Trophoblast cell (in vitro differentiated cells and primary cell): ENCODE data around the gene EPB41L2.

Experiments used
- DNase-seq, 2 donors: peaks; one replicate each; pipeline ENCODE4 v3.0.0-alpha.2; 2016
- H2AFZ ChIP-seq: 2 replicates; pipeline ENCODE4 v1.6.1; 2013; ENCODE audit warnings: low read length, moderate library complexity, mild to moderate bottlenecking; ENCODE audit not compliant: insufficient read depth, poor library complexity
- H2AK5ac ChIP-seq: 2 replicates; pipeline ENCODE4 v1.6.1; 2013; ENCODE audit warnings: mild to moderate bottlenecking, low read length
- H2BK120ac ChIP-seq: 2 replicates; pipeline ENCODE4 v1.6.1; 2013; ENCODE audit warnings: low read length, mild to moderate bottlenecking, moderate library complexity; ENCODE audit not compliant: insufficient read depth, poor library complexity
- H2BK12ac ChIP-seq: 2 replicates; pipeline ENCODE4 v1.6.1; 2013; ENCODE audit warnings: mild to moderate bottlenecking, low read length, moderate library complexity
- H2BK5ac ChIP-seq: 2 replicates; pipeline ENCODE4 v1.6.1; 2013; ENCODE audit warnings: low read length, low read depth, moderate library complexity, mild to moderate bottlenecking; ENCODE audit not compliant: poor library complexity
- H3K14ac ChIP-seq: 2 replicates; pipeline ENCODE4 v1.6.1; 2013; ENCODE audit warnings: mild to moderate bottlenecking, low read length
- H3K18ac ChIP-seq: 2 replicates; pipeline ENCODE4 v1.6.1; 2013; ENCODE audit warnings: mild to moderate bottlenecking, low read length
- H3K23ac ChIP-seq: 2 replicates; pipeline ENCODE4 v1.6.1; 2013; ENCODE audit warnings: low read length
- H3K27ac ChIP-seq: 2 replicates; pipeline ENCODE4 v1.5.1; 2013; ENCODE audit warnings: low read depth, mild to moderate bottlenecking, inconsistent platforms, low read length, moderate library complexity
- H3K27me3 ChIP-seq: 2 replicates; pipeline ENCODE4 v1.6.1; 2013; ENCODE audit warnings: inconsistent platforms, mild to moderate bottlenecking, low read length, moderate library complexity; ENCODE audit not compliant: insufficient read depth
- H3K36me3 ChIP-seq, 2 experiments: 1 replicate in 1 of 2; 2 replicates in 1 of 2; pipeline ENCODE4 v1.6.1; 2013; ENCODE audit warnings: low read length in 2 of 2, mild to moderate bottlenecking in 2 of 2, moderate library complexity in 1 of 2; ENCODE audit not compliant: insufficient read depth in 2 of 2, control insufficient read depth in 1 of 2
- H3K4ac ChIP-seq: 2 replicates; pipeline ENCODE4 v1.6.1; 2013; ENCODE audit warnings: low read depth, mild to moderate bottlenecking, low read length, moderate library complexity
- H3K4me1 ChIP-seq, 2 experiments: 1 replicate in 1 of 2; 2 replicates in 1 of 2; pipeline ENCODE4 v1.6.1; 2013; ENCODE audit warnings: low read length in 2 of 2, mild to moderate bottlenecking in 2 of 2, moderate library complexity in 1 of 2; ENCODE audit not compliant: insufficient read depth in 2 of 2, control insufficient read depth in 1 of 2
- H3K4me2 ChIP-seq: 2 replicates; pipeline ENCODE4 v1.6.1; 2013; ENCODE audit warnings: inconsistent platforms, mild to moderate bottlenecking, low read length, moderate library complexity
- H3K4me3 ChIP-seq: 2 replicates; pipeline ENCODE4 v1.5.1; 2013; ENCODE audit warnings: mild to moderate bottlenecking, low read depth, low read length, inconsistent platforms
- H3K79me1 ChIP-seq: one replicate; pipeline ENCODE4 v1.6.1; 2013; ENCODE audit warnings: low read length
- H3K79me2 ChIP-seq: 2 replicates; pipeline ENCODE4 v1.6.1; 2013; ENCODE audit warnings: low read length, mild to moderate bottlenecking; ENCODE audit not compliant: control insufficient read depth, insufficient read depth, poor library complexity
- H3K9ac ChIP-seq: 2 replicates; pipeline ENCODE4 v1.6.1; 2013; ENCODE audit warnings: mild to moderate bottlenecking, low read length
- H3K9me3 ChIP-seq: 2 replicates; pipeline ENCODE4 v1.6.1; 2013; ENCODE audit warnings: low read depth, mild to moderate bottlenecking, control low read depth, inconsistent platforms, low read length; ENCODE audit not compliant: insufficient read depth
- H4K12ac ChIP-seq: 2 replicates; pipeline ENCODE4 v1.6.1; 2013; ENCODE audit warnings: low read depth, mild to moderate bottlenecking, low read length, moderate library complexity
- H4K8ac ChIP-seq: 2 replicates; pipeline ENCODE4 v1.6.1; 2013; ENCODE audit warnings: low read depth, mild to moderate bottlenecking, low read length, moderate library complexity
- H4K91ac ChIP-seq: one replicate; pipeline ENCODE4 v1.6.1; 2013; ENCODE audit warnings: low read depth, mild to moderate bottlenecking, low read length, moderate library complexity
- WGBS: extraction: QIAGEN DNeasy Blood & Tissue Kit; methylation state at CpG from one replicate; pipeline ENCODE4 v1.1.7; 2013; ENCODE audit warnings: missing lambda C conversion rate; ENCODE audit not compliant: insufficient read length, insufficient coverage; ENCODE audit errors: extremely low coverage; 5-methylcytosine and 5-hydroxymethylcytosine counted together

EPB41L2 gene

DNA sequence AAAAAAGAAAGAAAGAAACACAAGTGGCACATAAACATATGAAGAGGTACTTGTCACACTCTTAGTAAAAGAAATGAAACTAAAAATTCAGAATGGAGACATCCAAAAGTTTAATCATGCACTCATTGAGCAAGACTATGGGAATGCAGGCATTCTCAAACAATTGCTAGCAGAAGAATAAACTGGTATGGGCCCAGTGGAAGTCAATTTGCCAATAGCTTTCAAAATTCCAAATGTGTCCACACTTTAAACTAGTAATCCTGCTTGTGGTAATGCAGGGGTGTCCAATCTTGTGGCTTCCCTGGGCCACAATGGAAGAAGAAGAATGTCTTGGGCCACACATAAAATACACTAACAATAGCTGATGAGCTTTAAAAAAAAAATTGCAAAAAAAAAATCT, 97.4 kb downstream of the EPB41L2 start:
- Histone ChIP-seq H2AFZ (no peak overlapping the region), H2BK5ac (no peak overlapping the region), H4K91ac (no peak overlapping the region), H2BK12ac (no peak overlapping the region), H3K27me3 (no peaks in the 10 kb centered on the region), H3K79me2 (no peaks in the 10 kb centered on the region), H3K27ac (no peak overlapping the region), H3K4me2 (no peak overlapping the region), H3K4me1 (peaks cover 2 to 4% of the 10 kb centered on the region in 2 experiments), H3K14ac (no peak overlapping the region), H3K4me3 (no peak overlapping the region), H4K8ac (no peak overlapping the region), H4K12ac (no peak overlapping the region), H3K18ac (no peak overlapping the region), H2AK5ac (no peak overlapping the region), H3K9me3 (no peaks in the 10 kb centered on the region), H3K9ac (no peak overlapping the region), H3K36me3 (no peaks in the 10 kb centered on the region), H3K79me1 (no peaks in the 10 kb centered on the region), H3K4ac (no peak overlapping the region), H3K23ac (no peak overlapping the region), H2BK120ac (no peak overlapping the region)
- no peak for DNase-seq

DNA sequence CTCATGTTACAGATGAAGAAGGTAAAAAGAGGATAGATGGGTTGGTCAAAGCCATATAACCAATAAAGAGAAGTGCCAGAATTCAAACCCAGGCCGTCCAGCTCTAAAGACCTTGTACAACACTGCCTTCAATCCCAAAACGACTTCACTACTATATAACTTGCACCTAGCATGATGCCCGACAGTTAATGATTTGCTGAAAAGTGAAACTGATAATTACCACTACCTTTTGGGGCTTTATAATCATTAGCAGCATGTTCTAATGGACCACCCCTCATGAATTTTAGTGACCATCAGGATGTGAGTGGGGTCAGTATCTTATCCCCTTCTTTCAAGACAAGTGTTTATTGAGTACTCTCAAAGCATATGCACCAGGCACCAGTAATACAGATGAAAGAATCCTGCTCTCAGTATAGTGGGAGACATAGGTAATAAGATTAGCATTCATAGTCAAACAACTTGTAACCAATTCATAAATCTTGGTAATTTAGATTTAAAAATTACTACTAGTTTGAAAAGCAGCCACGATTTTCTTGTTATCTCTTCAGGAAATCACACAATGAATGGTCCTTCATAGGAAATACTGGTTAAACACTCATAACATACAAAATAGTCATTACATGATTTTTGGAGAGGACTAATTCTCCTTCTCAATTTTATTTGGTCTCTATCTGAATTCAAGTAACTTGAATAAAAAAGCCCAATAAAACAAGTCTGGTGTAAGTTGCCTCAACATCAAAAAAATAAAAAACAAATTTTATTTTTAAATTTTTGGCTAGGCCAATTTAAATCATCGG, 98.0 kb downstream of the EPB41L2 start:
- Histone ChIP-seq H3K14ac (no peak overlapping the region), H3K9me3 (no peaks in the 10 kb centered on the region), H3K4me2 (no peak overlapping the region), H4K8ac (no peak overlapping the region), H3K27me3 (no peaks in the 10 kb centered on the region), H2AK5ac (no peak overlapping the region), H3K18ac (no peak overlapping the region), H3K4ac (no peak overlapping the region), H3K27ac (no peak overlapping the region), H3K4me3 (no peak overlapping the region), H2BK120ac (no peak overlapping the region), H2AFZ (no peak overlapping the region), H3K4me1 (peaks cover 2% of the 10 kb centered on the region in 2 experiments), H3K9ac (no peak overlapping the region), H2BK5ac (no peak overlapping the region), H4K91ac (no peak overlapping the region), H3K36me3 (no peaks in the 10 kb centered on the region), H2BK12ac (no peak overlapping the region), H3K79me2 (no peaks in the 10 kb centered on the region), H4K12ac (no peak overlapping the region), H3K79me1 (no peaks in the 10 kb centered on the region), H3K23ac (no peak overlapping the region)
- no peak for DNase-seq
- no CpG with 5 or more reads among the region's 5 CpGs for WGBS

DNA sequence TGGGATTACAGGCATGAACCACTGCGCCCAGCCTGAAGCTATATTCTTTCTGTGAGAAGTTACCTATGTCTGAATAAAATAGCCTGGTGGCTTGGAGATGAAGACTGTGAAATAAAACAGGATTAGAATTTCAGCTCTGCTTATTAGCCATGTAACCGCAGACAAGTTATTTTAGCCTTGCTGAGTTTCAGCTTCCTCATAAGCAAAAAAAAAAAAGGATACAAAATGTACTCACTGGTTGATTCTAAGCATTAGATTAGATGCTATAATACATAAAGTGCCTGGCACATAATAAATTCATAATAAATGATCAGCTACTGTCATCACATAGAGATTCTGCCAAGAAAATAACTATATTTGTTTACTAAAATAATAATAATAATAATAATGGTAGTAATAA, 98.8 kb downstream of the EPB41L2 start:
- no peak for DNase-seq
- Histone ChIP-seq H2AFZ (no peak overlapping the region), H3K4me2 (no peak overlapping the region), H3K27me3 (no peaks in the 10 kb centered on the region), H3K27ac (no peak overlapping the region), H3K23ac (no peak overlapping the region), H3K4me3 (no peak overlapping the region), H4K8ac (no peak overlapping the region), H2BK5ac (no peak overlapping the region), H3K4me1 (peaks cover 2% of the 10 kb centered on the region in 2 experiments), H2BK12ac (no peak overlapping the region), H3K79me2 (no peaks in the 10 kb centered on the region), H3K9me3 (no peaks in the 10 kb centered on the region), H3K79me1 (no peaks in the 10 kb centered on the region), H2BK120ac (no peak overlapping the region), H4K12ac (no peak overlapping the region), H4K91ac (no peak overlapping the region), H3K18ac (no peak overlapping the region), H3K9ac (no peak overlapping the region), H3K14ac (no peak overlapping the region), H3K4ac (no peak overlapping the region), H3K36me3 (no peaks in the 10 kb centered on the region), H2AK5ac (no peak overlapping the region)
- WGBS, result no CpG with 5 or more reads among the region's 2 CpGs

DNA sequence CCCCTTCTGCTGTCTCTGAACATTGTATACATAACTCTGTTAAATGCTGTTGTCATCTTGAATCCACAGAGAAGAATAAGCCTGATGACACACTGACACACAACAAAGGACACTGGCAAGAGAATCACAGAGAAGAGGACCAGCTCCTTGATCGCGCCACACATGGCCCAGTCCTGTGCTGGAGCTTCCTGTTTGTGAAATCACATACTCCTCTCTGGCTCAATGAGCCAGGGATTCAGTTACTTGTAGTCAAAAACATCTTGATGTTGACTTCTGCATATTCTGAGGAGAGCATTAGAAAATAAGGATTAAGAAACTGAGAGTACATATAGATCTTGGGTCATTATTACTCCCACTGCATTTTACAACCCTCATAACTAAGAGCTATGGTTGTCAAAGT, 100.1 kb downstream of the EPB41L2 start:
- Histone ChIP-seq H3K36me3 (no peaks in the 10 kb centered on the region), H2BK120ac (no peak overlapping the region), H3K4ac (no peak overlapping the region), H4K12ac (no peak overlapping the region), H2BK12ac (no peak overlapping the region), H2AFZ (no peak overlapping the region), H3K79me2 (no peaks in the 10 kb centered on the region), H3K23ac (no peak overlapping the region), H2AK5ac (no peak overlapping the region), H3K9ac (no peak overlapping the region), H3K4me3 (no peak overlapping the region), H3K14ac (no peak overlapping the region), H3K79me1 (no peaks in the 10 kb centered on the region), H3K18ac (no peak overlapping the region), H2BK5ac (no peak overlapping the region), H3K9me3 (no peaks in the 10 kb centered on the region), H3K4me2 (no peak overlapping the region), H4K8ac (no peak overlapping the region), H3K27me3 (no peaks in the 10 kb centered on the region), H3K27ac (no peak overlapping the region), H3K4me1 (peaks cover 0 to under 1% of the 10 kb centered on the region in 2 experiments), H4K91ac (no peak overlapping the region)
- no CpG with 5 or more reads among the region's 2 CpGs for WGBS
- DNase-seq, result no peak
